Astrocyte (in vitro differentiated cells and primary cell): ENCODE results near the gene UBE3C. TPM values are rescaled to one million over a fixed set of nuclear protein-coding genes. Genes with fewer than 3 reads are reported as not detected.
A peak's percentile ranks its signal among the peaks of the same experiment; 100 is the strongest.

ENCODE experiments used
- DNase-seq: peaks from one replicate; pipeline ENCODE4 v3.0.0-alpha.2; 2010; ENCODE audit warnings: low read depth
- FAIRE-seq: peaks from 2 replicates; lab custom pipeline; 2011; peaks lifted over from hg19 to GRCh38; lab: Jason Lieb, UNC
- H2AFZ ChIP-seq: 2 replicates; pipeline ENCODE4 v1.6.0; 2012; ENCODE audit warnings: low read depth, low read length, inconsistent platforms
- H3K27ac ChIP-seq: 2 replicates; pipeline ENCODE4 v1.5.1; 2011; ENCODE audit warnings: low read depth, low read length, inconsistent platforms
- H3K27me3 ChIP-seq: 2 replicates; pipeline ENCODE4 v1.6.0; 2011; ENCODE audit warnings: low read length, inconsistent platforms; ENCODE audit not compliant: insufficient read depth
- H3K36me3 ChIP-seq: 2 replicates; pipeline ENCODE4 v1.5.1; 2011; ENCODE audit warnings: low read length, inconsistent platforms; ENCODE audit not compliant: insufficient read depth
- H3K4me1 ChIP-seq: 2 replicates; pipeline ENCODE4 v1.5.1; 2011; ENCODE audit warnings: low read length, inconsistent platforms; ENCODE audit not compliant: insufficient read depth
- H3K4me2 ChIP-seq: 2 replicates; pipeline ENCODE4 v1.6.0; 2012; ENCODE audit warnings: low read length, inconsistent platforms
- H3K4me3 ChIP-seq: 2 replicates; pipeline ENCODE4 v1.5.1; 2011; ENCODE audit warnings: low read depth, mild to moderate bottlenecking, low read length, inconsistent platforms; ENCODE audit not compliant: insufficient read depth
- H3K79me2 ChIP-seq: 2 replicates; pipeline ENCODE4 v1.6.0; 2012; ENCODE audit warnings: mild to moderate bottlenecking, low read length, inconsistent platforms; ENCODE audit not compliant: insufficient read depth
- H3K9ac ChIP-seq: 2 replicates; pipeline ENCODE4 v1.6.0; 2012; ENCODE audit warnings: mild to moderate bottlenecking, low read length, inconsistent platforms
- H3K9me3 ChIP-seq: 2 replicates; pipeline ENCODE4 v1.5.1; 2012; ENCODE audit warnings: low read depth, mild to moderate bottlenecking, low read length, inconsistent platforms; ENCODE audit not compliant: insufficient read depth
- H4K20me1 ChIP-seq: 2 replicates; pipeline ENCODE4 v1.6.0; 2012; ENCODE audit warnings: low read length, inconsistent platforms; ENCODE audit not compliant: insufficient read depth
- H3K27ac Mint-ChIP-seq: one replicate; pipeline ENCODE4 v1.8.0; 2021; ENCODE audit warnings: mild to moderate bottlenecking, mixed read lengths; ENCODE audit not compliant: unreplicated experiment
- H3K27me3 Mint-ChIP-seq: one replicate; pipeline ENCODE4 v1.8.0; 2021; ENCODE audit warnings: low read depth, mixed read lengths; ENCODE audit not compliant: unreplicated experiment
- H3K36me3 Mint-ChIP-seq: one replicate; pipeline ENCODE4 v1.8.0; 2021; ENCODE audit warnings: low read depth, mixed read lengths; ENCODE audit not compliant: unreplicated experiment
- H3K4me1 Mint-ChIP-seq: one replicate; pipeline ENCODE4 v1.8.0; 2021; ENCODE audit warnings: low read depth, mixed read lengths; ENCODE audit not compliant: unreplicated experiment
- H3K4me3 Mint-ChIP-seq: one replicate; pipeline ENCODE4 v1.8.0; 2021; ENCODE audit warnings: mild to moderate bottlenecking, moderate library complexity, mixed read lengths; ENCODE audit not compliant: unreplicated experiment
- H3K9me3 Mint-ChIP-seq: one replicate; pipeline ENCODE4 v1.8.0; 2021; ENCODE audit warnings: mild to moderate bottlenecking, mixed read lengths; ENCODE audit not compliant: unreplicated experiment
- EZH2 ChIP-seq: IDR thresholded peaks from 2 replicates; pipeline ENCODE4 v1.6.1; 2012; ENCODE audit warnings: mild to moderate bottlenecking, low read length, inconsistent platforms; ENCODE audit not compliant: insufficient read depth
- total RNA-seq: library from RNA; stranded (reverse); gene quantifications from 2 replicates; pipeline ENCODE4 v1.2.1, GENCODE V29; 2021
- TF ChIP-seq, protein P1 (sequence below): IDR thresholded peaks from 2 replicates; pipeline ENCODE4 v1.5.1; 2011; ENCODE audit warnings: low read depth, mild to moderate bottlenecking, inconsistent platforms, low read length, moderate library complexity; ENCODE audit not compliant: insufficient read depth

The UBE3C gene
- total RNA-seq, 1 donor from 2014 or later = 76.9 TPM

- Histone ChIP-seq H3K79me2 (no peaks in the 10 kb centered on the region), H3K9me3 (no peaks in the 10 kb centered on the region), H3K4me1 (no peaks in the 10 kb centered on the region), H3K36me3 (no peaks in the 10 kb centered on the region), H4K20me1 (no peaks in the 10 kb centered on the region), H3K4me3 (no peak overlapping the region), H3K27me3 (peaks cover 2% of the 10 kb centered on the region), H3K27ac (no peak overlapping the region), H3K4me2 (no peak overlapping the region), H2AFZ (no peak overlapping the region), H3K9ac (no peak overlapping the region)
- H3K4me1 Mint-ChIP-seq = peaks cover 3% of the 10 kb centered on the region
- DNase-seq = no peak
- H3K36me3 Mint-ChIP-seq = no peaks in the 10 kb centered on the region
- no peak overlapping the region for H3K4me3 Mint-ChIP-seq
- no peaks in the 10 kb centered on the region for H3K9me3 Mint-ChIP-seq
- H3K27ac Mint-ChIP-seq = no peak overlapping the region
- TF ChIP-seq, protein P1, sequence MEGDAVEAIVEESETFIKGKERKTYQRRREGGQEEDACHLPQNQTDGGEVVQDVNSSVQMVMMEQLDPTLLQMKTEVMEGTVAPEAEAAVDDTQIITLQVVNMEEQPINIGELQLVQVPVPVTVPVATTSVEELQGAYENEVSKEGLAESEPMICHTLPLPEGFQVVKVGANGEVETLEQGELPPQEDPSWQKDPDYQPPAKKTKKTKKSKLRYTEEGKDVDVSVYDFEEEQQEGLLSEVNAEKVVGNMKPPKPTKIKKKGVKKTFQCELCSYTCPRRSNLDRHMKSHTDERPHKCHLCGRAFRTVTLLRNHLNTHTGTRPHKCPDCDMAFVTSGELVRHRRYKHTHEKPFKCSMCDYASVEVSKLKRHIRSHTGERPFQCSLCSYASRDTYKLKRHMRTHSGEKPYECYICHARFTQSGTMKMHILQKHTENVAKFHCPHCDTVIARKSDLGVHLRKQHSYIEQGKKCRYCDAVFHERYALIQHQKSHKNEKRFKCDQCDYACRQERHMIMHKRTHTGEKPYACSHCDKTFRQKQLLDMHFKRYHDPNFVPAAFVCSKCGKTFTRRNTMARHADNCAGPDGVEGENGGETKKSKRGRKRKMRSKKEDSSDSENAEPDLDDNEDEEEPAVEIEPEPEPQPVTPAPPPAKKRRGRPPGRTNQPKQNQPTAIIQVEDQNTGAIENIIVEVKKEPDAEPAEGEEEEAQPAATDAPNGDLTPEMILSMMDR = no peak
- no peak for TF ChIP-seq EZH2
- H3K27me3 Mint-ChIP-seq = peaks cover 13% of the 10 kb centered on the region
- no peak for FAIRE-seq
Observed at GRCh38 chr7:157132796-157133195, 5.9 kb upstream of the UBE3C start.

DNA sequence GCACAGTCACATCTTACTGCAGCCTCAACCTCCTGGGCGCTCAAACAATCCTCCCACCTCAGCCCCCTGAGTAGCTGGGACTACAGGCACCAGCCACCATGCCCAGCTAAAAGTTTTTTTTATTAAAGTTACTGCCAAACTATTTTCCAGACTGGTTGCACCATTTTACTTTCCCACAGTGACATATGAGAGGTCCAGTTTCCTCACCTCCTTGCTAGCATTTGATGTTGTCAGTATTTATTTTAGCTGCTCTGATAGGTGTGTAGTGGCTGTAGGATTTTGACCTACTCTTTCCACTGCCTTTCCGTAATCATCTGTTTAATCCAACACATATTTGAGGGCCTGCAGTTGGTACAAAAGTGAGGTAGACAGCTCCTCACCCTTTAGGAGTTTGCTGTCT is 5.4 kb upstream of the UBE3C start:
- H3K27ac ChIP-seq = no peak overlapping the region
- peaks cover 2% of the 10 kb centered on the region for H3K27me3 ChIP-seq
- no peak for DNase-seq
- peaks cover 2% of the 10 kb centered on the region for H3K4me1 ChIP-seq
- Mint-ChIP-seq H3K27me3 (peaks cover 13% of the 10 kb centered on the region), H3K4me1 (peaks cover 3% of the 10 kb centered on the region), H3K9me3 (no peaks in the 10 kb centered on the region), H3K4me3 (no peak overlapping the region), H3K27ac (no peak overlapping the region), H3K36me3 (no peaks in the 10 kb centered on the region)
- no peak for TF ChIP-seq EZH2
- TF ChIP-seq, protein P1 = no peak
- H3K9me3 ChIP-seq = no peaks in the 10 kb centered on the region
- H4K20me1 ChIP-seq = no peaks in the 10 kb centered on the region
- no peak overlapping the region for H2AFZ ChIP-seq
- H3K9ac ChIP-seq = no peak overlapping the region
- H3K36me3 ChIP-seq = no peaks in the 10 kb centered on the region
- no peak overlapping the region for H3K4me3 ChIP-seq
- no peak for FAIRE-seq
- no peak overlapping the region for H3K4me2 ChIP-seq
- no peaks in the 10 kb centered on the region for H3K79me2 ChIP-seq

GRCh38 chr7:157136372-157136771 is 2.4 kb upstream of the UBE3C start:
- Mint-ChIP-seq H3K4me3 (peak overlapping the region; percentile 23), H3K27me3 (peaks cover 5% of the 10 kb centered on the region), H3K9me3 (no peaks in the 10 kb centered on the region), H3K36me3 (no peaks in the 10 kb centered on the region), H3K4me1 (peaks cover 13% of the 10 kb centered on the region), H3K27ac (peak overlapping the region; percentile 22)
- Histone ChIP-seq H3K4me1 (peaks cover 11% of the 10 kb centered on the region), H3K36me3 (no peaks in the 10 kb centered on the region), H3K4me3 (no peak overlapping the region), H2AFZ (peak overlapping the region; percentile 57), H3K27ac (peak overlapping the region; percentile 31), H4K20me1 (peaks cover 21% of the 10 kb centered on the region), H3K27me3 (no peaks in the 10 kb centered on the region), H3K4me2 (peak overlapping the region; percentile 62), H3K9me3 (no peaks in the 10 kb centered on the region), H3K79me2 (peaks cover 23% of the 10 kb centered on the region), H3K9ac (no peak overlapping the region)
- no peak for TF ChIP-seq EZH2
- TF ChIP-seq, protein P1 = no peak
- DNase-seq = peak; percentile 78
- FAIRE-seq = peak; percentile 23
